Activated naive CD8-positive, alpha-beta T cell treated with anti-CD3 and anti-CD28 coated beads, Interleukin-2, amount 50 U/mL, for 16 hours (primary cell): ENCODE data around the gene NEUROG1.

Experiments
- DNase-seq: peaks from one replicate; pipeline ENCODE4 v3.0.0-alpha.2; 2020; ENCODE audit warnings: low read depth, low spot score

Gene NEUROG1

DNA sequence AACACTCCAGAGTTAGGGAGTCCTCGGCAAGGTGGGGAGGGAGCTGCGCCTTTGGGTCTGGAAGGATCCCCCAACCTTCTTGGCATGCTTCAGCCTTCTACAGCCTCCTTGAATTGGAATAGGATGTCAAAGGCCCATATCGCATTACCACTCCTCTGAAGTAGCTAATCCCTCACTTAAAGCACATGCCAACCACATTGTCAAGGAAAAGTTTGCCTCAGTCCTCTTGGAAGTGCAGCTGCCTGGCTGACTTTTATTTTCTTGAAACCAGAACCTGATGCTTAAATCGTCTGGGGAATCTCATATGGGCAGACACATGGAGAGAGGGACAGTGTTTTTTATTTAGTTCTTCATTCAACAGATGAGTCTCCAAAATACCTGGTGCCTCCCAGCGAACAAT is 28.6 kb upstream of the NEUROG1 start:
- no peak for DNase-seq

DNA sequence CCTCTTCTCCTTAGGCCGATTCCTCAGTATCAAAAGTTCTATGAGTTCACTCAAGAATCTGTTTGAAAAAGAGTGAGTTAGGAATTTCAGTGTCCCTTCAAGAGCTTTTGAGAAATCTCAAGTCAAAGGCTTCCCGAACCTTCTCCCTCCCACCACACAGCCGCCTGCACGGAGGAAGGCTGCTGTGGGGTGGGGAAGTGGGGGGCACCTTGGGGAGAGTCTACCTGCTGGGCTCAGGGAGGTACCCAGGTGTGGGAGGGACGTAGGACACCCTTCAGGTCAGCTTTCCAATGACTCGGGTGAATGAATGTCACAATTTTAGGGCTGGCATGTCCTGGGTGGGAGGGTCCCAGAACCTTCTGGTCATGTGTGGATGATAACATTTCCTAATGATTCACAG is 25.5 kb upstream of the NEUROG1 start:
- DNase-seq: no peak

- peak; percentile 21 for DNase-seq
These were observed 25.1 kb upstream of the NEUROG1 start for GRCh38 chr5:135560858-135561257.

GRCh38 chr5:135559354-135559753 is 23.6 kb upstream of the NEUROG1 start:
- DNase-seq: no peak

DNA sequence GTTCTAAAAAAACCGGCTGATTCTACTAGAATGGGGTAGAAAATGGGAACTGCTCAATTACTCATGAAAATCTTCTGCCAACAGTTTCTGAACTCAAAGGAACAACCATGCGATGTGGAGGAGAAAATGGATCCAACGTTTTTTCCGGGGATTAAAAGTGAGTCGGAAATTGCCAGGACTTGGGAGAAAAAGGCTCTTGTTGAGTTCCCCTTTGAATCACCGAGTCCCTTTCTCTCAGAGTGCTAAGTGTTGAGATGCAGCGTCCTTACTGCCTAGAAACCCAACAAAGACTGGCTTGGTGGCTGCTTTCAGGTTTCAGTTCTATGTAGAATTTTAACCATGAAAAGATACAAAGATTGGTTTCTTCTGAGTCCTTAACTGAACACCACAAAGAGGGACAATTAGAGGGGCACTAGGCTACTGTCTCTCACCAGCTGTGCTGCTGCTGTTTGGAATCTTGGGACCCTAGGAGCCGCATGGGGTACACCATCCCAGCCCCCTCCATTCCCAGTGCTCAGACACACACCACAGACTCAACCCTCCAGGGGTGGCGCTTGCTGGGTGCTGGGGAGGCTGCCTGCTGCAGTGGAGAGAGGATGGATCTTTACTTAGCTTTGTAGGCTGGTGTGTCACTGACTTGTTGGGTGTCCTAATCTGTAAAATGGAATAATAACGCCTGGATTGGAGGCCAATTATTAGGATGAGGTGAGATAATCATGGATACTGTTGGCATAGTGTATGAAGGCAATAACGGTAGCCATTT is 21.5 kb upstream of the NEUROG1 start:
- DNase-seq: no peak

DNA sequence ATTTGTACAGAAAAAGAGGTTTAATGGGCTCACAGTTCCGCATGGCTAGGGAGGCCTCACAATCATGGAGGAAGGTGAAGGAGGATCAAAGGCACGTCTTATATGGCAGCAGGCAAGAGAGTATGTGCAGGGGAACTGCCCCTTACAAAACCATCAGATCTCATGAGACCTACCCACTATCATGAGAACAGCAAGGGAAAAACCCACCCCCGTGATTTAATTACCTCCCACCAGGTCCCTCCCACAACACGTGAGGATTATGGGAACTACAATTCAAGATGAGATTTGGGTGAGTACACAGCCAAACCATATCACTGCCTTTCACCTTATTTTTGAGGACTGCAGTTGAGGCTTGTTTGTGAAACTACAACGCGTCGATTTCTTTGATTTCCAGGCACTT is 20.9 kb upstream of the NEUROG1 start:
- no peak for DNase-seq

DNA sequence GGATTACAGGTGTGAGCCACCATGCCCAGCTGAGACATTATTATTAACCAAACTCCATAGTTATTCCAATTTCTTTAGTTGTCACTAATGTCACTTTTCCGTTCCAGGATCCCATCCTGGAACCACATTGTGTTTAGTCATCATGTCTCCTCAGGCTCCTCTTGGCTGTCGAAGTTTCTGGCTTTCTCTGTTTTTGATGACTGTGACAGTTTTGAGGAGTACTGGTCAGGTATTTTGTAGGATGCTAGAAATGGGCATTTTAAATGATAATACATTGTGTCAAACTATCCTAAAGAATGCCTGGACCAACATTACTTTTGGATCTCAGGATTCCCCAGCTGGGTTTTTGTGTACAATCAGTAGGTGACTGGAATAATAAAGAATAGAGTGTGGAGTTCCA is 19.8 kb upstream of the NEUROG1 start:
- DNase-seq: no peak

- no peak for DNase-seq
These were observed 18.1 kb upstream of the NEUROG1 start for GRCh38 chr5:135553688-135554462.

DNA sequence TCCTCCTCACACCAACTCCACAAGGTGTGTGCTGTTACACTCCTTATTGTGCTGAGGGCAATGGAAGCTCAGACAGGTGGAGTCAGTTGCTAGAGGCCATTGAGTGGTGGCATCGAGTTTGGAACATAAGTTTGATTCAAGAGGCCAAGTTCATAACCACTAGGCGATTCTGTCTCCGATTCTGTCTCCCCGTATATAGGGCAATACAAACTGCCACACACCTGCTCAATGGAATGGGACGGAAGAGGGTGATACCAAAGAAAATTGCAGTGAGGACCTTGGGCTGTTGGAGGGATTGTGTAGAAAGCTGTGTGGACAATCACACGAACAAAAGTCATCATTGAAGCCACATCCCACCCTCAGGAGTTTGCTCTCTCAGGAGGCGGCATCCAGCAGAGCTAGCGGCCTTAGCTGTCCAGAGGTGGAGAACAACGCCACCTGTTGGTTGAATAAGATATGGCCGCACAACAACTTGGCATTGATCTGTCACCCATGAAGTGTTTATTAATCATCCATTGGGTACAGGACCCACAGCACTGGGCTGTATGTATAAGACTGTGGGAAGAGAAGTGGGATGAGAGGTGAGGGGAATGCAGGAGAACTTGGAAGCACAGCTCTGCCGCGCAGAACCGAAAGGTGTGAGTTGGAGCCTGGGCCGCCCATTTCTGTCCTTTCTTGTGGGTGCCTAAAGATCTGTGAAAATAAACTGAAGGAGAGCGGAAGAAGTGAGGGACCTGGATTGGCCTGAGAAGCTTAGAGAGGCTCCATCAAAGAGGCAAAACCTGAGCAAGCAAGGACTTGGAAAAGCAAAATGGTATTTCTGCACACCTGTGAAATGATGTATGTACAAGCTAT is 16.1 kb upstream of the NEUROG1 start:
- DNase-seq: peak; percentile 4

- no peak for DNase-seq
These were observed 13.6 kb upstream of the NEUROG1 start for GRCh38 chr5:135549413-135549812.

- no peak for DNase-seq
These were observed 12.0 kb upstream of the NEUROG1 start for GRCh38 chr5:135547590-135548254.

GRCh38 chr5:135546912-135547311 is 11.1 kb upstream of the NEUROG1 start:
- DNase-seq: no peak

DNA sequence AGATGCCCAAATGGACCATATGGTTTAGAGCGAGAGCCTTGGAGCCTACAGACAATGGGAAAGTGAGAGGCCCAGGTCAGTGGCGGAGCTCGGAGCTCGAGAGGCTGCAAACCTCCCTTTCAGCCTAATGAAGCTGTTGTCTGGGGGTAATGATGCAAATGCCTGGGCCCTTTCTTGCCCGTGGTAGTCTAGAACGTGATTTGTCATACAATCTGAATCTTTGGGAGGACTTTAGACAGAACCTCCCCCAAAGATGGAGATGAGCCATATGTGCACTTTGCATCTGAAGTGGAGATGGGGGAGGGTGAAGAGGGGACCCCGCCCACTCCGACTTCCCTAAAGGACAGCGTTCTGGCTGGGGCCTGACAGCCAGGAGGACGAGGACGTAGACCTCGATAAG is 10.3 kb upstream of the NEUROG1 start:
- no peak for DNase-seq

DNA sequence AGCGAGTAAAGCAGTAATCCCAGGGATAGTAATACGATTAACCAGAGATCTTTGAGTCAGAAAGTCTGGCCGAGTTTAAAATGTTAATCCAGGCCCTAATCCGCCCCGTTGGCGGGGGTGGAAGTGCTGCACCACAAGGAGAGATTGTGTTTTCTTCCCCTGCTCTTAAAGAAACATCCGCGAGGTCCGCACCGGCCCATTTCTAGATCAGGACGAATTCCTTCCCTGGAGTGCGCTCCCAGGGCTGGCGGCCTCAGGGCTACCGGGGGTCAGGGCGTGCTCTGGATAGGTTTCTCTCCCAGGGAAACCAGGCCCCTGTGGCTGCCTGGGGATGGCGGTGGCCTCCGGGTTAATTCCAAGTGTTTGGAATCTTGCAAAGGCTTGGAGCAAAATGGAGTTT is 9.3 kb upstream of the NEUROG1 start:
- no peak for DNase-seq

DNA sequence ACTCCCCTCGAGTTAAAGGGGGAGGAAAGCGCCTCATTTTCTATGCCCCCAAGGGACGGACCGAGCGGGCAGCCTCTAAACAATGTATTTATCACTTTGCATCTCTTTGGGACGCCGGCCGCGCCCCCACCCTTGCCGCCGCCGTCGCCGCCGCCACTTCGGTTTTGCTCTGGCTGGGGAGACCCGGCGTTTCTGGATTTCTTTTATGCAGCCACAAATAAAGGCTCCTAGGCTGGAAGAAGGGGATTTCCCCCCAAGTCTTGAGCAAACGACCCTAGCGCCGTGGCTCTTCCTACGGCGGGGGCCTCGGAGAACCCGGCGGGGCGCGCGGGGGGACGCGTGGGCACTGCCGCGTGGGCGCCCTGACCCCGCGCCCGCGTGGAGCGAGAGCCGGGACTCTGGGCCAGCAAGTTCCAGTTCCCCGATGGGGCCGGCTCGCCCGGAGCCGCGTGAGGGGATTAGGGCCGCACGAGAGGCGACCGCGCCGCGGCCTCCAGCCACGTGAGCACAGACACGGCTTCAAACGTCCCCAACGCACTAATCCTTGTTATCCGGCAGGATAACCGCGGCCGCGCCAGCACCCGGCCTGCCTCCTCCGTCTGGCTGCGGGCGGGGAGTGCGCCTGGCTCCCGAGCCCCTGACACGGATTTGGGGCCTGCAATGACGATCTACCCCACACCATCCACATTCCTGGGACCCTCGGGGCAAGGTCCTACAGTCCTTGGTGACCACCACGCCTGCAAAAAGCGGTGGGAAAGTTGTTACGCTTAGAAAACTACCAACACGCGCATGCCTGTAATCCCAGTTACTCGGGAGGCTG is 7.9 kb upstream of the NEUROG1 start:
- DNase-seq: no peak

DNA sequence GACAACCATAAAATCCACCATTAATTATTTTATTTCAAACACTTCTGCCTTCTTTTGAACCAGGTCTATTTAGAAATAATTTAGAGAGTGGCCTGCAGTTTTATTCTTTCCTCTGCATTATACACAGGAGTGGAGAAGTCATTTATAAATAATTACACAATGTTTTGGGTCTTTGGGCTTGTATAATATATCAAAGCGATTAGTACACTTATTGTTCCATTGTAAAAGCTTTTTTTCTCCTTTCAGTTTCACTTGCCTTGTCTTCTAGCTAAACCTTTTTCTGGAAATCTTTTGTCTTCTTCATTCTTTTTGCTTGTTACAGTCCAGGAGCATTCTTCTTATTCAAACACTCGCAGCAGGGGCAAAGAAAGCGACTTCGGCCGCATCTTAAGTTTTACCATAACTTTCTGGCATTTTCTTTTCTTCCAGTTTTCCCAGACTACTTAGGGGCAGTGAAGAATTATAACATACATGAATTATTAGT is 7.3 kb upstream of the NEUROG1 start:
- no peak for DNase-seq

- no peak for DNase-seq
These were observed 6.2 kb upstream of the NEUROG1 start for GRCh38 chr5:135541807-135542502.

DNA sequence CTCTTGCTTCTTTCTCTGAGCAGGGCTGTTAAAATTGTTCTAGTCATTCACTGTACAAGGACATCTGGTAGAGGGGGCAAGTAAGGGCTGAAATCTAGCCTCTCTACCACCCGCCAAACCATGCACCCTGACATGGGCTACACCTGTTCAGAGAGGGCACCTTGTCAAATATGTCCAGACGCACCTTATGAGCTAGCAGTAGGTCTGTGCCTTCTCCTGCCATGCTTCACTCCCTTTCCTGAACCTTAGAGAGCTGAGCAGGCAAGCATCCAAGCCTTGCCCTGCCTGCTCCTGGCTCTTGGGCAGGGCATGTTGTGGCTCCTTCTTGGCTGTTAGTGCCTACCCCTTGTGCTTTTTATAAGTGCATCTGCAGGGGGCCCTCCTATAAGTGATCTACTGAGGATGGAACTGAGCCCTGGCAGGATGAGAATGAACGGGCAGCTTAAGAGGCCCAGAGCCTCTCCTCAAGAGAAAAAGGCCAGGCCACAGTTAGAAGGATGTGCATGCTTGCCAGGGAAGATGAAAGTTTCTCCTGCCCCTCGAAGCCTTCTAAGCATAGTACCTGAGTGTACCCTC is 3.8 kb upstream of the NEUROG1 start:
- DNase-seq: no peak

GRCh38 chr5:135538261-135538660 is 2.5 kb upstream of the NEUROG1 start:
- no peak for DNase-seq

DNA sequence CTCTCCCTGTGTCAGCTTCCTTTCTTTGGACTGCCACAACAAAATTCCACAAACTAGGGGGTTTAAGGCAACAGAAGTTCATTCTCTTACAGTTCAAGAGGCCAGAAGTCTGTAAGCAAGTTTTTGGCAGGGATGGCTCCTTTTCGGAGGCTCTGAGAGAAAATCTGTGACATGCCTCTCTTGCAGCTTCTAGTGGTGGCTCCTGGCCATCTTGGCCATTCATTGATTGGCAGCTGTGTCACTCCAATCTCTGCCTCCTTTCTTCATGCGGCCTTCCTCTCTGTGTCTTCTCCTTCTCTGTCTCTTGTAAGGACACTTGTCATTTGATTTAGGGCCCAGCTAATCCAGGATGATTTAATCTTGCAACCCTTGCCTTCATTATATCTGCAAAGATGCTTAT is 2.0 kb upstream of the NEUROG1 start:
- no peak for DNase-seq
